HG03378 (cell line): ENCODE measurements around the gene MAPKBP1.

Experiments used
- ATAC-seq: cut with Tn5 transposase; IDR thresholded peaks from one replicate; pipeline ENCODE4 v1.9.1; 2021; ENCODE audit warnings: mild to moderate bottlenecking, moderate library complexity; ENCODE audit not compliant: unreplicated experiment

The MAPKBP1 gene

GRCh38 chr15:41843571-41843970 lies 69.3 kb downstream of the MAPKBP1 start:
- no peak for ATAC-seq

GRCh38 chr15:41844814-41845213 lies 70.5 kb downstream of the MAPKBP1 start:
- no peak for ATAC-seq

GRCh38 chr15:41847206-41847605 lies 72.9 kb downstream of the MAPKBP1 start:
- ATAC-seq: no peak

GRCh38 chr15:41847981-41848380 lies 73.7 kb downstream of the MAPKBP1 start:
- no peak for ATAC-seq

DNA sequence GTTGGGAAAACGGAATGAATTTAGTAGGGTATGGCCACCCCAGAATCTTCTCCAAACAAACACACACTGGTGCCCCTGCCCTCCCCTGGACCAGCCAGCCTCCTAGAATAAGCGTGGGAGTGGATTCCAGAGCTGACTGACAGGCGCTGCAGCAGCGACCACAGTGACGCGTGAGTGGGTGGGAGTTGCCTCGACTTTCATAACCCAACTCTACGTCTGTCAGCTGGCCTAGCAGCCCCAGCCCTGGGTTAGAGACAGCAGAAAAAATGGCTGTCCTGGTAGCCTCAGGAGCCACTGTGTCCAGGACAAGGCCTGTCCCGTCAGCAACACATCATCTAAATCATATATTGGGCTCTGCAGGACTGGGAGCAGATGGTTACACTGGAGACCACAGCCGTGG lies 74.3 kb downstream of the MAPKBP1 start:
- ATAC-seq: no peak

GRCh38 chr15:41849204-41849603 lies 74.9 kb downstream of the MAPKBP1 start:
- no peak for ATAC-seq

DNA sequence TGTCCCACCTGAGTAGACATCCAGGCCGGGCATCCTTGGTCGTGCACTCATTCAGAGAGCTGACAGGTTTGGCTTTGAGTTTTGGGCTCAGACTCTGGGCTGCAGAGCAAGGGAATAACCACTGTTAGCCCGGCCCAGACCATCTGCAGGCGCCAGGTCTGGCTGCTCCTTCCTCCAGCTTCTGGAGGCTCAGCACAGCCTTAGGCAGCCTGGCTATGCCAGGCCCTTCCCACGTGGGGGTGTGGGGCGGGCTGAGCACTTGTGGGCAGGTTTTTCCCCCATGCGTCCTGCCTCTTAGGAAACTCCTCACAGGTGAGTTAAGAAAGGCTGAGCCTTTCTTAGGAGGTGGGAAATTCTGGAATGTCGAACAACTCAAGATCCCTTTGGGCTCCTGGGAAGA lies 75.6 kb downstream of the MAPKBP1 start:
- ATAC-seq: no peak

- ATAC-seq: no peak
Measured at GRCh38 chr15:41850482-41851166, 76.3 kb downstream of the MAPKBP1 start.

DNA sequence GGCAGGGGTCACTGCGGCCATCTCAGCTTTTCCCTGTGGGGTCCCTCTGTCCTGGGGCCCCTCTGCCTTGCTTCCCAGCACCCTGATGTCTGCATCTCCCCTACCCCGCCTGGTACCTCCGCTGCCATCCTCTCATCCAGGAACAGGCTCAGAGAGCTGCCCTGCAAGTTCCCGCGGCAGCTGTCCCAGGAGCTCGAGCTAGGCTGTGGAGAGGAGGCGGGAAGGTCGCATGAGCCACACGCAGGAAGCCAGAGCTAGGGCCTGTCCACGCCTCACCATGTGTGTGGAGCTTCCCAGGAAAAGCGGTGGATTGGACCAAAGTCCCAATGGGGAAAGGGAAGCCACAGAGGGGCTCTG lies 76.9 kb downstream of the MAPKBP1 start:
- ATAC-seq: no peak

- ATAC-seq: no peak
Measured at GRCh38 chr15:41851755-41852370, 77.6 kb downstream of the MAPKBP1 start.

DNA sequence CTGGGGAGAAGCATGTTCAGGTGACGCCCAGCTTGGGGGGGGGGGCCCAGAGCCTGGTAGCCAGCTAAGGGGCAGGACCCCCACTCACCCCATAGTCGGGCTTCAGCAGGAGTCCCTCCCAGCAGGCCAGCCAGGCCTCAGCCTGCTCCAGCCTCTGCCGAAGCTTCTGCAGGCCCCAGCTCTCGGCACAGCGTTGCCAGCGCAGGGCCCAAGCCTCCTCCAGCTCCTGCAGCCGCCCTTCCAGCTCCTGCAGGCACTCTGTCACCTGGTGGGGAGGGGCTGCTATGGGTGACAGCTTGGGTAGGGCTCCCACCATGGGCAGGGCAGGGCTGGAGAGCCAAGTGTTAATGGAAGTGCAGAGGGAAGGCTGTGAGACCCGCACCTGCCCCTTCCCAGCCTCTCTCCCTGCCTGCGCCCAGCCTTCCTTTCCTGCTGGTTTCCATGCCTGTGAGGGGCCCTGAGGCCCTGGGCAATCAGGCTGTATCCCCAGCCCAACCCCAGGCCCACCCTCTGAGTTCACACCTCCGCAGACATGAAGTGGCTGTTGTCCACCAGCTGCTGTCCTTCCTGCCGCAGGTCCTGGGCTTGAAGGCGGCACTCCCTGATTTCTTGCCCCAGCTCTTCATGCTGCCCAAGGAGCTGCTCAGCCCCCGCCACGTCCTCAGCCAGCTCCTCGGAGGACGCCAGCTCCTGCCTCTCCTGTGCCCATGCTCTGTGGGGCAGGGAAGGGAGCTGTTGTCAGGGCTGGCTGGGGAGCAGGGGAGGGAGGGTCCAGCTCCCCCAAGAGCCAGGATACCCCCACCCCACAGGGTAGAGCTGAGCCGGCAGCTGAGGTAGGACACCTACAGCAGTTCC lies 78.7 kb downstream of the MAPKBP1 start:
- ATAC-seq: no peak

GRCh38 chr15:41853831-41854230 lies 79.5 kb downstream of the MAPKBP1 start:
- ATAC-seq: no peak

- no peak for ATAC-seq
Measured at GRCh38 chr15:41854443-41854842, 80.2 kb downstream of the MAPKBP1 start.

DNA sequence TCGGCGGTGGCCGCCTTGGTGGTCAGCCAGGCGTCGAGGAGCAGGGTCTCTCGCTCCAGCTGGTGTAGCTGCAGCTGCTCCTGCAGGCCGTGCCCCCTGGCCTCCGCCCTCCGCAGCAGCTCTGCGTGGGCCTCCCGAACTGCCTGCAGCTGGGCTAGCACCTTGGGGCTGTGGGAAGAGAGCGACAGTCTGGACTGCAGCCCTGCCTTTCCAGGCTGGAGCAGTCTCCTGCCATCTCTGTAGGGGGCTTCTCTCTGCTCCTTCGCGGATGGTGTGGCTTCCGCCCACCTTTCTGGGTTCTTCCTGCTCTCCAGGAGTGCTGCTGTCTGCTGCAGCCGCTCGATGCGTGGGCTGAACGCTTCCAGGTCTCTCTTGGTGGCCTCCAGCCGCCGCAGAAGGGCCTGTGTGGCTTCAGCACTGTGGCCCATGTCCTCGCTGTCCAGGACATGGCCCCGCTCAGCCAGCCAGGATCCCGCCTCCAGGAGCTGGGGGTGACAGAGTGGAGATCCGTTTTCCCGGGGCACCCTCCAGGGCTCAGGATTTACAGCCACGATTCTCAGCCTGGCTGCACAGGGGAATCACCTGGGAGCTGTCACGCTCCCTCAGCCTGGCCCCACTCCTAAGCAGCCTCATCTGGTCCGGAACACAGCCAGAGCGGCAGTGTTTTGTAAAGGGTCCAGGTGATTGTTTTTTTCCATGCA lies 81.1 kb downstream of the MAPKBP1 start:
- no peak for ATAC-seq

- ATAC-seq: no peak
Measured at GRCh38 chr15:41856262-41856661, 82.0 kb downstream of the MAPKBP1 start.

GRCh38 chr15:41856716-41857115 lies 82.4 kb downstream of the MAPKBP1 start:
- no peak for ATAC-seq

DNA sequence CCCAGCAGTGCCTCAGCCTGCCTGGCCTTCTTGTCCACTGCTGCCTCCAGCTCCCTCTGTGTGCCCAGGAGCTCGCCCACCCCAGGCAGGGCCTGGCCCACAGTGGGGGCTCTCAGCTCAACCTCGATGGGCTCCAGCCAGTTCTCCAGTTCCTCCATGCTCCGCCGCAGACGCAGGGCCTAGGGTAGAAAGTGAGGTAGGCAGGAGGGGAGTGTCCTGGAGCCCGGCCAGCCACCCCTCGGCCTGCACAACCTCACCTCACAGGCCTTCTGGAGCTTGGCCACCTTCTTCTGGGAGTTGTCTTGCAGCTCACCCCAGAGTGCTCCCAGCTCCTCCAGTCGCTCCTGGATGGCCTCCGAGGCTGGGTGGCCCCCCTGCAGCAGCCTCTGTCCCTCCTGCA lies 83.0 kb downstream of the MAPKBP1 start:
- ATAC-seq: no peak

DNA sequence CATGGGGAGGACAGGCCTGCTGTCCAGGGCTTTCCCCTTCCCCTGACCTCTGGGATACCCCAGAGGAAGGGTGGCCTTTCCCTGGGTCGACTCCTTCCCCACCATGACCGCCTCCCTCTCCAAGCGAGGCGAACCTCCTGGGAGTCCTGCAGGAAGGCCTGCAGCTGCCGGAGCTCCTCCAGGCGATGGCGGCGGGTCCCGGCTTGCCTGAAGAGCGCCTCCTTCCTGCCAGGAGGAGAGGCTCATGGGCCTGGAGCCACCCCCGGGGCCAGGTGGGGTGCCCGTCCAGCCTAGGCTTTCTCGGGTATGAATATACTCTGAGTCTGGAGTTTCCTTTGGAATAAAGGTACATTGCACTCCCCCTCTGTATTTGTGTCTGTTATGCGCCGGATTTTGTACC lies 84.5 kb downstream of the MAPKBP1 start:
- ATAC-seq: no peak

DNA sequence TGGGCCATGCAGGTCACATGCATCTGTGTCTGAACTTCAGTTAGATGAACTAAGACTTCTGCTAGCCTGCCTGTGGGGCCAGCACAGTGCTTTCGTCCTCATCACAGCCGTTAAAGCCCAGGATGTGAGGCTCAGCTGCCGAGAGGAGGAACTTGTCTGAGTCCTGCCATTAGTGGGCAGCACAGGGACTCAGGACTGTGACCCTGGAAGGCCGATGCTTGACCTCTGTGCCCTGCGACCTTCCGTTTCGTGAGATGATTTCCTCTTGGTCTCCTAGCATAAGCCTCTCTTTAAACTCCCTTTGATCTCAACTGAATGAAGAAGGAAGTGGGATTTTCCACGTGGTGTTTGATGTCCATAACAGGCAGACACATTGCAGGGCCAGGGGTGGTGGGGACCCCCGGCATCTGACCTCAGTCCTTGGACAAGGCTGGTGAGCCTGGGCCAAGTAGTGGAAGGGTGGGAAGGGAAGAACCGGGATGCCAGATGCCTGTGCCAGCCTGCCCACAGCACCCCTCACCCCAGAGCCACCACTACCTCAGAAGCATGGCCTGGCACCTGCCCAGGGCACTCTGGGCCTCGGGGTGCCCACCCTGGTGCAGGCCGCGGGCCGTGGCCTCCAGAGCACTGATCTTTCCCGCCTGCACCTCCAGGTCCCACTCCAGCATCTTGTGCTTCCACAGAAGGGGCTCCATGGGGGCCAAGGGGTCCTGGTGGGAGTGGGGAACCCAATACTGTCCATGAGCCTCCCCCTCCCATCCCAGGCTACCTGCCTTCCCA lies 86.0 kb downstream of the MAPKBP1 start:
- ATAC-seq: no peak

GRCh38 chr15:41861736-41862356 lies 87.6 kb downstream of the MAPKBP1 start:
- no peak for ATAC-seq
